Cortex of kidney (tissue), 1 donor: Measurements from ENCODE around the gene AHDC1.
"Not testable (repeated sequence)": the region's sequence is repeated elsewhere in the genome, so short reads cannot be mapped to it uniquely, and the experiment has no call there.

Experiments used
- DNase-seq: peaks from one replicate; lab custom pipeline; 2025; lab: John Stamatoyannopoulos, UW

AHDC1 gene

GRCh38 chr1:27634177-27634984 lies 30.4 kb upstream of the AHDC1 start:
- no peak for DNase-seq

GRCh38 chr1:27633640-27634176 lies 29.8 kb upstream of the AHDC1 start:
- no peak for DNase-seq

GRCh38 chr1:27633298-27633610 lies 29.3 kb upstream of the AHDC1 start:
- DNase-seq, result no peak

- no peak for DNase-seq
Measured at GRCh38 chr1:27632387-27633297, 28.7 kb upstream of the AHDC1 start.

GRCh38 chr1:27630859-27631491 lies 27.0 kb upstream of the AHDC1 start:
- no peak for DNase-seq

- no peak for DNase-seq
Measured at GRCh38 chr1:27628712-27629111, 24.8 kb upstream of the AHDC1 start.

GRCh38 chr1:27627733-27628132 lies 23.8 kb upstream of the AHDC1 start:
- not testable (repeated sequence) for DNase-seq

- no peak for DNase-seq
Measured at GRCh38 chr1:27627061-27627460, 23.1 kb upstream of the AHDC1 start.

- DNase-seq, result no peak
Measured at GRCh38 chr1:27626031-27626935, 22.3 kb upstream of the AHDC1 start.

GRCh38 chr1:27624467-27625178 lies 20.7 kb upstream of the AHDC1 start:
- no peak for DNase-seq

GRCh38 chr1:27623327-27624212 lies 19.6 kb upstream of the AHDC1 start:
- no peak for DNase-seq

- no peak for DNase-seq
Measured at GRCh38 chr1:27622828-27623227, 18.9 kb upstream of the AHDC1 start.

GRCh38 chr1:27621051-27621920 lies 17.3 kb upstream of the AHDC1 start:
- DNase-seq, result no peak

- not testable (repeated sequence) for DNase-seq
Measured at GRCh38 chr1:27619782-27620438, 16.0 kb upstream of the AHDC1 start.

GRCh38 chr1:27618341-27619082 lies 14.6 kb upstream of the AHDC1 start:
- no peak for DNase-seq

GRCh38 chr1:27617420-27617819 lies 13.5 kb upstream of the AHDC1 start:
- no peak for DNase-seq

GRCh38 chr1:27616441-27616840 lies 12.5 kb upstream of the AHDC1 start:
- DNase-seq, result no peak
